DOHH2 (cell line): Measurements from ENCODE around the gene F2R.
"Not testable (repeated sequence)": the region's sequence is repeated elsewhere in the genome, so short reads cannot be mapped to it uniquely, and the experiment has no call there.

Experiments used
- H3F3A ChIP-seq: fragments of 200-600 bp; sonication (generic), shearing (Covaris generic); 2 replicates; pipeline ENCODE4 v1.6.0; 2016; ENCODE audit warnings: antibody characterized with exemption, mild to moderate bottlenecking; ENCODE audit not compliant: control insufficient read depth, insufficient read depth
- H3K27ac ChIP-seq: fragments of 200-600 bp; sonication (generic); 2 replicates; pipeline ENCODE4 v1.5.1; 2014; ENCODE audit warnings: low read depth, mild to moderate bottlenecking, low read length, moderate library complexity
- H3K27me3 ChIP-seq: fragments of 200-600 bp; sonication (generic); 2 replicates; pipeline ENCODE4 v1.6.1; 2014; ENCODE audit warnings: mild to moderate bottlenecking, low read length, mixed read lengths; ENCODE audit not compliant: control insufficient read depth
- H3K36me3 ChIP-seq: fragments of 200-600 bp; sonication (generic); 2 replicates; pipeline ENCODE4 v1.6.1; 2014; ENCODE audit warnings: mild to moderate bottlenecking, low read length, moderate library complexity, mixed read lengths; ENCODE audit not compliant: control insufficient read depth
- H3K4me1 ChIP-seq: fragments of 200-600 bp; sonication (generic); 2 replicates; pipeline ENCODE4 v1.6.1; 2014; ENCODE audit warnings: mild to moderate bottlenecking, low read length, mixed read lengths; ENCODE audit not compliant: control insufficient read depth
- H3K4me2 ChIP-seq: fragments of 200-600 bp; sonication (generic); 2 replicates; pipeline ENCODE4 v1.6.0; 2014; ENCODE audit warnings: mild to moderate bottlenecking, low read length, moderate library complexity
- H3K4me3 ChIP-seq: fragments of 200-600 bp; sonication (generic); 2 replicates; pipeline ENCODE4 v1.5.1; 2014; ENCODE audit warnings: mild to moderate bottlenecking, low read length, mixed read lengths
- H3K79me2 ChIP-seq: fragments of 200-600 bp; sonication (generic); 2 replicates; pipeline ENCODE4 v1.6.1; 2014; ENCODE audit warnings: mild to moderate bottlenecking, low read length, mixed read lengths; ENCODE audit not compliant: control insufficient read depth
- H3K9me2 ChIP-seq: fragments of 200-600 bp; sonication (generic); replicated peaks from 2 replicates; pipeline ENCODE4 v1.6.1; 2014; ENCODE audit warnings: mild to moderate bottlenecking, low read length, mixed read lengths; ENCODE audit not compliant: control insufficient read depth
- H3K9me3 ChIP-seq: fragments of 200-600 bp; sonication (generic); 2 replicates; pipeline ENCODE4 v1.6.1; 2014; ENCODE audit warnings: antibody characterized with exemption, low read length, mixed read lengths; ENCODE audit not compliant: control insufficient read depth, insufficient read depth
- H4K20me1 ChIP-seq: fragments of 200-600 bp; sonication (generic); 2 replicates; pipeline ENCODE4 v1.6.0; 2014; ENCODE audit warnings: low read depth, mild to moderate bottlenecking, antibody characterized with exemption, low read length, moderate library complexity; ENCODE audit not compliant: control insufficient read depth, insufficient read depth
- EZH2phosphoT487 ChIP-seq: fragments of 200-600 bp; sonication (generic); IDR thresholded peaks from 2 replicates; pipeline ENCODE4 v1.6.1; 2017; ENCODE audit warnings: borderline replicate concordance, mild to moderate bottlenecking, antibody characterized with exemption, low read length, moderate library complexity, mixed read lengths
- TF ChIP-seq, protein P1 (sequence below): fragments of 200-600 bp; sonication (generic); IDR thresholded peaks from one replicate; pipeline ENCODE4 v1.5.1; 2014; ENCODE audit warnings: antibody characterized with exemption, mild to moderate bottlenecking, low read depth, low read length; ENCODE audit not compliant: poor library complexity, severe bottlenecking

The F2R gene

DNA sequence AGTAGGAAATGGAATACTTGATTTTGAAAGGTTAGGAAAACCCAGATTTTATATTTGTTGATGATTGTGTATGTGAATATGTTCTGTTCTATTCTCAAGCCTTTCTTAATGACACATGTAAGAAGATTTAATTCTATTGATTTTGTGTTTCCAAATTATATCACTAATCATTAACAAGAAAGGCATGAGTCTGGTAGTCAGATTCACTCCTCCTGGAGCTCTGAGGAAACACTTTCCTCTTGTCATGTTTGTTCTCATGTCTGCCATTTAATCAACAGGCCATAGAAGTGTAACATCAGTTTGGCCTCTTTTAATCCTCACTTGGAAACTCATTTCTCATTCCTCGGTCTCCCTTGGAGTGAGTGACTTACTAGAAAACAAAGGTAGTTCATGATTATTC lies 40.6 kb upstream of the F2R start:
- Histone ChIP-seq H3F3A (no peaks in the 10 kb centered on the region), H3K27ac (no peak overlapping the region), H3K27me3 (no peaks in the 10 kb centered on the region), H3K4me2 (no peak overlapping the region), H3K9me3 (no peaks in the 10 kb centered on the region), H3K79me2 (no peaks in the 10 kb centered on the region), H4K20me1 (no peaks in the 10 kb centered on the region), H3K4me1 (no peaks in the 10 kb centered on the region), H3K9me2 (no peaks in the 10 kb centered on the region), H3K4me3 (no peak overlapping the region), H3K36me3 (peaks cover 25% of the 10 kb centered on the region)
- no peak for TF ChIP-seq EZH2phosphoT487
- TF ChIP-seq, protein P1, sequence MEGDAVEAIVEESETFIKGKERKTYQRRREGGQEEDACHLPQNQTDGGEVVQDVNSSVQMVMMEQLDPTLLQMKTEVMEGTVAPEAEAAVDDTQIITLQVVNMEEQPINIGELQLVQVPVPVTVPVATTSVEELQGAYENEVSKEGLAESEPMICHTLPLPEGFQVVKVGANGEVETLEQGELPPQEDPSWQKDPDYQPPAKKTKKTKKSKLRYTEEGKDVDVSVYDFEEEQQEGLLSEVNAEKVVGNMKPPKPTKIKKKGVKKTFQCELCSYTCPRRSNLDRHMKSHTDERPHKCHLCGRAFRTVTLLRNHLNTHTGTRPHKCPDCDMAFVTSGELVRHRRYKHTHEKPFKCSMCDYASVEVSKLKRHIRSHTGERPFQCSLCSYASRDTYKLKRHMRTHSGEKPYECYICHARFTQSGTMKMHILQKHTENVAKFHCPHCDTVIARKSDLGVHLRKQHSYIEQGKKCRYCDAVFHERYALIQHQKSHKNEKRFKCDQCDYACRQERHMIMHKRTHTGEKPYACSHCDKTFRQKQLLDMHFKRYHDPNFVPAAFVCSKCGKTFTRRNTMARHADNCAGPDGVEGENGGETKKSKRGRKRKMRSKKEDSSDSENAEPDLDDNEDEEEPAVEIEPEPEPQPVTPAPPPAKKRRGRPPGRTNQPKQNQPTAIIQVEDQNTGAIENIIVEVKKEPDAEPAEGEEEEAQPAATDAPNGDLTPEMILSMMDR = no peak

DNA sequence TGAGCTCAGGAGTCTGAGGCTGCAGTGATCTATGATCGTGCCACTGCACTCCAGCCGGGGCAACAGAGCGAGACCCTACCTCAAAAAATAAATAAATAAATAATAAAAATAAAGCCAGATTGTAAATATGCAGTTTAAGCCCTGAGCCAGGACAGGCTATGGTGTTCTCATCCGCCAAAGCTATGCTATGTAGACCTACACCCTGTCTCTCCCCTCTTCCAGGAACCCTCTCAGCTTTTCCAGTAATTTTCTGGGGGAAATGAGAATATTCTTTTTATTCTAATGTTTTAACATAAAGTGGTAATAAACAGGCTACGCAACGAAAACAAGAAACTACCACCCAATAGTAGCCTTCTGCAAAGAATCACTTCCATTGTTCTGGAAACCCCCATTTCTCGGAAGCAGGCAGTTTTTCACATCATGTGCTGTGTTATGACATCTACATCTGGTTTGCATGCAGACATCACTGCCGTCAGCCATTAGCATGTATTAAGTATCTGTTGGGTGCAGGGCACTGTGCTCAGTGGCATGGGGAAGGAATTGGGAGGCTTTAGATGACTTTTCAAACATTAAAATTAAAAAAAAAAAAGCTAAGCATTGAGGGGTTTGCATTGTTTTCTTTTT lies 38.0 kb upstream of the F2R start:
- Histone ChIP-seq H3F3A (no peaks in the 10 kb centered on the region), H3K9me3 (no peaks in the 10 kb centered on the region), H3K4me1 (no peaks in the 10 kb centered on the region), H3K27me3 (no peaks in the 10 kb centered on the region), H3K4me2 (no peak overlapping the region), H3K79me2 (no peaks in the 10 kb centered on the region), H3K36me3 (peaks cover 11% of the 10 kb centered on the region), H3K9me2 (no peaks in the 10 kb centered on the region), H3K27ac (no peak overlapping the region), H3K4me3 (no peak overlapping the region), H4K20me1 (no peaks in the 10 kb centered on the region)
- TF ChIP-seq, protein P1 = no peak
- TF ChIP-seq EZH2phosphoT487 = no peak

DNA sequence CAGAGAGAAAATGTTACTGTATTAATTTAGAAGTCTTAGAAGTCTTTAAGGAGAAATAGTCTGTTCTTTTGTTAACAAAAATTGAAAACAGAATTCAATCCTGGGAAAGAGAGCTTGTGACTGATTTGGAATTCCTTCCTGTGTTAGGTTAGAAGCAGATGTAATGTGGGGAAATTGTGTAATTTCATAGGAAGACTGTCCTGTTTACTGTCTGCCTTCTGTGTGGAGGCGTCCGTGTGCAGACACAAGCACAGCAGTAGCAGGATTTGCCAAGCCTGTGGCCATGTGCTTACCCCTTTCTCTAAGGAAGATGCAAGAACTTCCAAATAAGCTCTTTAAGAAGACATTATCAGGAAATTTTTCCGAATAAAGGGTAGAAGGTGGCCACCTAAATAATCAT lies 36.7 kb upstream of the F2R start:
- no peaks in the 10 kb centered on the region for H3K4me1 ChIP-seq
- TF ChIP-seq EZH2phosphoT487 = no peak
- H3K79me2 ChIP-seq = no peaks in the 10 kb centered on the region
- H3F3A ChIP-seq = no peaks in the 10 kb centered on the region
- no peak overlapping the region for H3K4me3 ChIP-seq
- H3K27me3 ChIP-seq = no peaks in the 10 kb centered on the region
- H3K9me2 ChIP-seq = no peaks in the 10 kb centered on the region
- no peaks in the 10 kb centered on the region for H3K9me3 ChIP-seq
- no peak overlapping the region for H3K27ac ChIP-seq
- no peak overlapping the region for H3K4me2 ChIP-seq
- H4K20me1 ChIP-seq = no peaks in the 10 kb centered on the region
- H3K36me3 ChIP-seq = peaks cover 17% of the 10 kb centered on the region

DNA sequence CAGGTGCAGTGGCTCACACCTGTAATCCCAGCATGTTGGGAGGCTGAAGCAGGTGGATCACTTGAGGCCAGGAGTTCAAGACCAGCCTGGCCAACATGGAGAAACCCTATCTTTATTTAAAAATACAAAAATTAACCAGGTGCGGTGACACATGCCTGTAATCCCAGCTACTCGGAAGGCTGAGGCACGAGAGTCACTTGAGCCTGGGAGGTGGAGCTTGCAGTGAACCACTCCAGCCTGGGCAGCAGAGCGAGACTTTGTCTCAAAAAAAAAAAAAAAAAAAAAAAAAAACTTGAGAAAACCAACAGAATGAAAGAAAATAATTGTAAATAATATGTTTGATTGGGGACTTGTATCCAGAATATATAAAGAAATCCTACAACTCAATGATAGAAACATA lies 35.1 kb upstream of the F2R start:
- H3K9me3 ChIP-seq, H3K27ac ChIP-seq, H3K9me2 ChIP-seq, H4K20me1 ChIP-seq, H3K27me3 ChIP-seq, H3K4me3 ChIP-seq, H3K4me2 ChIP-seq, H3K79me2 ChIP-seq, H3K4me1 ChIP-seq, H3F3A ChIP-seq: not testable (repeated sequence)
- peaks cover 12% of the 10 kb centered on the region for H3K36me3 ChIP-seq
